Activated CD4-positive, alpha-beta T cell treated with anti-CD3 and anti-CD28 coated beads for 4 hours (primary cell): ENCODE results near the gene RND3.

Experiments used
- DNase-seq, 2 donors: peaks; one replicate each; pipeline ENCODE4 v3.0.0-alpha.2; 2020

RND3 gene

DNA sequence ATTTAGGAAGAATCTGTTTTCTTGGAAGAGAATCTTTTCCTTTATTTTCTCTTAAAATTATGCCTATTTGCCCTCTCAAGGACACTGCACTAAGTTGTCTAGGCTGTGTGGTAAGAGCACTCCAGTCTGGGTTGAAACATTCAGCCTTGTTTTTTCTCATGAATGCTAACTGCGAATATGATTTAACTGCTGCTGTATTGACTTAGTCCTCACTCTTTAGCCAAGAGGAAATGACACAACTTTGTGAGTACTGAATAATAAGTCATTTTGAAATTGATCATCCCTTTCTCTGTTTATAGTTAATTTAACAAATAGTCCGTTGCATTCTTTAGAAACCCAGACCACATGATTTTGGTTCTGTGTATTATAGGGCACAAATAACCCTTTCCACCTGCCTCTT, 4.5 kb upstream of the RND3 start:
- no peak for DNase-seq

DNA sequence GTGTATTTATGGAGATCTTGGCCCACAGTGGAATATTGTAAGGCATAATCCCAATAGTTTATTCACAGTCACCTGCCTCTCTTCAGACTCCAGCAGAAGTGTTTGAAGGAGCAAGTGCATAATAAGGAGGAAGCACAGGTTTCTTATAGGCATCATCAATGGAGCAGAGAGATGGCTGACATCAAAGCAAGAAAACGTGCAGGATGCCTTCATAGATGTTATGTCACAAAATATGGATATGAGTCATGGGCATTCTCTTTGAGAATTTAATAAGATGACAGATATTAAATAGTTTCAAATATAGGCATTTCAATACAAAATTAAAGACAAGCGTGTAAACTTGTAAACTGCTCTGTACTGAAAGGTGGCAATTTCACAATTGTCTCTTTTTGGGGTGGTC, 4.0 kb upstream of the RND3 start:
- no peak for DNase-seq

DNA sequence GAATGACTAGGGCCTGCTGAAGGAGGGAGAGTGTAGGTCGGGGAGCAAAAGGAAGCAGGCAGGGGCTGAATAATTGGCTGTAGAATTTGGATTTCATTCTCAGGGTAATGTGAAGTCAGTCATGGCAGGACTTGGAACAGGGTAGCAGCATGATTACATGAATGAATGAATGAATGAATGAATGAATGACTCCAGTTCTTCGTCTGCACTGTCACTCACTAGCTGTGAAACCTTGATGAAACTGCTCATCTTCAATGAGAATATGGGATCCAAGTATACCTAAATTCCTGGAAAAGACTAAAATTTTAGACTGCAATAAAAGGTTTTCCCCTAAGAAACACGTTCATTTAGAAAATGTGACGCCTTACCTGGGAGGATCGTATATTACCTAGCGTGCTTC, 3.0 kb upstream of the RND3 start:
- no peak for DNase-seq

DNA sequence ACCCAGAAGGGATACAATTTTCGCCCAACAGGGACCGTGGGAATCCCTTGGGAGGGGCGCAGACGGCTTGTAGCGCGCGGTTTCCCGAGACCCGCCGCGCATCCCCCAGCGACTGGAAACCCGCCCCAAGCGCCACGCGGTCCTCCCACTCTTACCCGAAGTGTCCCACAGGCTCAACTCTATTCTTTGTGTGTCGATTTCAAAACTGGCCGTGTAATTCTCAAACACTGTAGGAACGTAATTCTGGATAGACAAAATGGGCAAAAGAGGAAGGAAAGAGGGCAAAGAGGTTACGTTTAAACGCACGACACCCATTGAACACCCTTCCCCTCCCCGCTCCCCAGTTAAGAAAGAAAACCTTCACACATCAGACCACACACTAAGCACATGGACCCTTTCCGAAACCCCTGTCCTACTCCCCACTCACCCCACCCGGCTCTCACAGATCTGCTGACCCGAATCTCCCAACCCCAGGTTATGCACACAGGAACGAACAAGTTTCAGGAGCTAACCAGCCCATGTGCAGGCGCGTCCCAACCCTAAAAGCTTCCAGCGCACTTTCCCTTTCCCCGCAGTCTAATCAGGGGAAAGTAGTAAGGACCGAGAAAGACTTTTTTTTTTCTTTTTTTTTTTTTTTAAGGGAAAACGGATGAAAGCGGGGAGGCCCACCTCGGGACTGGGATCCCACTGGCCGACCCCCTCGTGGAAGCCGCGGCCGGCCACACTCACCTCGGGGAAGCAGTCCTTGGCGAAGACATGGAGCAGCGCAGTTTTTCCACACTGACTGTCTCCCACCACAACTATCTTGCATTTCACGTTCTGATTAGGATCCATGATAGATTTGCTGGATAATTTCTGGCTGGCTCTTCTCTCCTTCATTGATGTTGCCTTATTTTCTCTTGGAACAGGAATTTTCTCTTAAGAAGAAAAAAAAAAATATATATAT, 655 bp downstream of the RND3 start:
- DNase-seq: no peak

DNA sequence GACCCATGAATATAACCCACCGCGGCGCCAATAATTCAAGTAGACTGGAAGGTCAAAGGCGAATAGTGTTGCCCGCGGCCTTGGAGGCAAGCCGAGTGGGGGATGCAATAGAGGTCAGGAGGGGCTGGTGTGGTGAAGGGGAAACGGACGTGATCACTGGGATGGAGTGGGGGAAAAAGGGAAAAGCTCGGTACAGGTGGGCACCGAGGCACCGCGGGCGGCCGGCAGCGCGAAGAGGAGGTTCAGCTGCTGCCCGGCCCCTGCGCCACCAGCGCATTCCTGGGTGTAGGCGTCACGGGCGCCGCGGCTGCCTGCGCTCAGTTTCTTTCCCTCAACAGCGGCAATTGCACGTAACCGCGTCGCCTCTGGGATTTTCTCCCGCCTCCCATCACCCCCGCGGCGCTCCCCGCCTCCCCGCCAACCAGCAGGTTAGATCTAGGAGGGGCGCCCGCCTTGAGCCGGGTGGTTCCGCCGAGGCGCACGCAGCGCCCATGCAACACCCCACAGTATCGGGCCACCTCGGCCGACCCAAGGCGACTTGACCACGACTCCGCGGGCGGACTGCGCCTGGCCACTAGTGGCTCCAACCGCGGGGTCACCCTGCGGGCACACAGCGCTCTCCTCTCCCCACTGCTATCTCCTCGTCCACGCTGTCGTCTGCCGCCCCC, 1.5 kb downstream of the RND3 start:
- DNase-seq: no peak

DNA sequence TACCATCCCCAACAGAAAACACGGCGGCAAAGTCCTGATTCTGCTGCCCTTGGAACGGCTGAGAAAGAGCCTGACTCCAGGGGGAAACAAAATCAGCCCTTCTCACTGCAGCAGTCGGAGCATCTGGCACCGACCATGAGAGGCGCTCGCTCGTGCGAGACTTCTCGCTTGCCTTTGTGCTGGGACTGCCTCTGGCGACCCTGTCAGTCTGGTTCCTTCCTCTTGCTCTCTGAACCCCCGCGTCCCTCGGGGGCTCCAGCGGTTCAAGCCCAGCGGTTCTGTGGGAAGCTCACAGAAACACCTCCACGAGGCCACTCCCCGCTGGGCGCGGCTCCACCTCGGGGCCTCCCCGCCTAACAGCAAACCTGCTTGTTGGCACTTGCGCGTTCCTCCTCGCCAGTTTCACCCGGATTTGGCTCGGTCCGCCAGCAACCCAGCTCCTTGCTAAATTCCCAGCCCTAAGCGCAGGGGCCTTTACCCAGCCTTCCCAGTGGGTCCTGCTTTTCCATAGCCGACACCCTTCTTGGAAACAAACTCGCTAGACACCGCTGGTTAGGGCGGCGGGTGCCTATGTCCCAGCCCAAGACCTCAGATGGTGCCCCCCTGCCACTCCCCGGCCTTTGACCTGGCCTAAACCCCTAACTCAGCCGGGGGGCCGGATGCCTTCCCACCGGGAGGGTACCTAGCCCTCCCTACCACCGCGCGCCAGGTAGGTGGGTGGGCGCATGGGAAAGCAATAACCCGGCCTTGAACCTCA, 2.2 kb downstream of the RND3 start:
- DNase-seq: no peak

DNA sequence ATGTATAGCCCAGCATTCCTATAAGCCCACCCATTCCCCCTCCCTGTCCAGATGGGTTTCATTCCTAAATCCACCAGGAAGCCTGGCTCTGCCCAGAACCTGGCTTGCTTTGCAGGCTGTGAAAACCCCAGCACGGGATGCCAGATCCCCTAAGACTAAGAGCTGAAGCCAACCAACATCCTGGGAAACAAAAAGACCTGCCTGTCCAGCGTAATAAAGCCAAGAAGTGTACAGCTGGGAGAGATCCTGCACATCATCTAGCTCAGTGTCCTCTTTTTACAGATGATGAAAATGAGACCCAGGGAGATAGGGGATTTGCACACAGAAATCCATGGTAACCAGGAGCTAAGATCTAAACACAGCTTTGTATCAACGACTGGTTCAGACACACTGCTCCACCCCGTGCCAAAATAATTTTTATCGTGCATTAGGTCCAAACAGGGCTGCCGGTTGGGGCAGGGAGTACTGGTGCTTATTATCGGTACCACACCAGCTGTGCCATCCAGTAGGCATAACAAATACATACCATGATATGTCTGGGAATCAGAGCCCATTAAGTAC, 2.9 kb downstream of the RND3 start:
- DNase-seq: no peak

DNA sequence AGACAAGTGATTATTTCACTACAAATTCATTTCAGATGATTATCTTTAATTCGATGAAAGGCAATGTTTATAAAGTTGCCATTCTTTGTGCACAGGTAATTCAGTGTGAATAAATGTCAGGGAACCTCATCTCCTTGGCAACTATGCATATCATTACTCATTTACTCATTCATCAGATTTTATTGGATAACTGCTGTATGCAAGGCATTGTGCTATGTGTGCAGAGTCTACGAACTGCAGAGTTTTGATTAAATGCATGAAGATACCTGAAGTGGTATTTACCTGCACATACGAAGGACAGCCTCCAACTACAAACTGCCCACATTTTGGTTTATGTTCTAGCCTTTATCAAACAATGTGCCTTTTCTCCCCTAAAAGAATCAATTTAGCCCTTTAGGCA, 3.5 kb downstream of the RND3 start:
- DNase-seq: no peak

DNA sequence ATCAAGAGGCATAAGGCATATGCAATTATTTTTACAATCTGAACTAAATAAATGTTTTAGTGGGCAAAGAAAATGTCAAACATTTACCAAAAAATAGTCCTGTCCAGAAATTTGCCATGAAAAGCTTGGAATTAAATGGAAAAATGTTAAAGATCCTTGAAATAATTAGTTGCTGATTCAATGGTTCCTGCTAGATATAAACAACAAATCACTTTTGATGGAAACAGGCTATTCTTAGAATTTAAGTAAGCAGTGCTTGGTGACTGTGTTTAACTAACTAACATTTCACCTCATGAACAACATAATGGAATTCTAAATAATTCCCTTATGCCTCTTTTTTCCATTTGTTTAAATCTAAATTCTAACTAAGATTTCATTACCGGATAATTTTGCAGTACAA, 3.9 kb downstream of the RND3 start:
- DNase-seq: no peak

DNA sequence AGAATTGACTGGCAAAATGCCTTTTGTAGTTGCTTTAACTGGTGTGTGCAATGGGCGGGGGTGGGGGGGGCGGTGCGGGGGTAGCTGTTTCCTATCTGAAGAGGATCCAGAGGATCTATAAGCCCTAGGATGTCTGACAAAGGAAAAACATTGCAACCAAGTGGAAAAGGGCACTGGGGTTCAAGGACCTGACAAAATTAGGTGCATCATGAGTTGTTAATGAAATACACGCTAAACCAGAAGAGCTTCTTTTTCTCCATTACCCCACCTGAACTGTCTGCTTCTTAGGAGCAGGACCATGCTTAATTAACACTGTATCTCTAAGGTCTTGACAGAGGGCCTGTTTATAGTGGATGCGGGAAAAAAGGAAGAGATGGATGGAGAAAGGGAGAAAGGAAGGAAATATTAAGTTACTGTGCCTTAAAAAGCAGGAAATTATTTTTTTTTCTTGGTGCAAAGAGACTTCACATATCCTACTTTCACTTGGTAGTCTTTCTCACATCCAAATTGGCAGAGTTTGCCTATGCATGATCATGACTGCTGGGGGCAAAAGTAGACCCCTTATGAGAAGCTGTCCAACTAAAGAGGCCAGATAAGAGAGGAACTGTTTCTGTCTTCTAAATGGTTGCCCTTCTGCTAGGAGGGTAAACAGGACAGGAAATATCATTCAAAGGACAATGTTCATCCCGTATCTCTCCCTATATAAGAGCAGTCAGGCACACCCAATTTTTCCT, 4.6 kb downstream of the RND3 start:
- no peak for DNase-seq

DNA sequence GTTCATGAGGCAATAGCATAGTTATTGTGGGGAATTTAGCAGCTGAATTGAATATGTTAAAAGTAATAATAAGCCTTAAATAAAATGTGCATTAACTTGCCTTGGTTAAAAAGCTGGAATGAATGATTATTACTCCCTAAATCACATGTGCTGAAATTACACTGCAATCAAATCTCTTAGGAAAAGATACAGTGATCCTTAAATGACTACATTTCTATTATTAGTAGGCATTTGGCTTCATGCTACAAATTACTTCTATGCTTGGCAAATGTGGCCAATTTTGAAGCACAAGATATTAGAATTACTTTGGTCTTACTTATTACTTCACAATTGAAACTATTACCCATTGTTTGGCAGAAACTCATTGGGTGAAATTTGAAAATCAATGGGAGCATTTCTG, 5.4 kb downstream of the RND3 start:
- DNase-seq: no peak

DNA sequence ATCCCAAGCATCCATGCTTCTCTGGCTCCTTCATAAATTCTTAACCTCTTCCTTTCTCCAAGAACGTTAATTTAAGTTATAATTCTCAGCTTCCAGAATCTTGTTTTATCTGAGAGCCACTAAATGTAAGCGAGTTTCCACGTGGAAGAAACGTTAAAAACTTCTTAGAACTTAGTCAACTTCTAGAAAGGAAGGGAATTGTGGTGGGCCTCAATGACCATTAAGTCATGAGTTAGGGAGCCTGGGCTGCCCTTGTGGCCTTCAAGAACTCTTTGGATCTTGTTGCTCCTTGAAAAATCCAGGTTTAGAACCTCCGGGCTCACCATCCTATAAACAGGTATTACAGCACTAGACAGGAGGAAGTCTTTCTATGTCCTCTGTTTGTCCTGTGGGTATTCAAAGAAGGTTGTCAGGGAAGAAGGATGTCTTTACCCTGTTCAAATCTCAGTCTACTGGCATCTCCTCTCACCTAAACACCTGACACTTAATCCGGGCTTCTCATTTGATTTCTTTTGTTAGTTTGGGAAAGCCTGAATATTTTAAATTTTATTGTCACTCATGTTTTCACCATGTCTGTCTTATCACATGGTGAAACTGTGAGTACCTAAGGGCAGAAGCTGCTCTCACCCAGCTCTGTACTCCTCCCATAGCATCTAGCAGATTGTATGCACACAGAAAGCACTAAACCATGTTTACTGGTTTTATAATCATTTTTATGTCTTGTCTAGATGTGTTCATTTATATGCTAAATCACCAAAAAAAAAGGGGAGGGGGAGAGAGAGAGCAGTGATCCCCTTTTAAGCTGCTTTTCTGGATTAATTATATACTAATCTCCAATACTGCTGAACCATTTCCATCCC, 6.3 kb downstream of the RND3 start:
- DNase-seq: no peak

DNA sequence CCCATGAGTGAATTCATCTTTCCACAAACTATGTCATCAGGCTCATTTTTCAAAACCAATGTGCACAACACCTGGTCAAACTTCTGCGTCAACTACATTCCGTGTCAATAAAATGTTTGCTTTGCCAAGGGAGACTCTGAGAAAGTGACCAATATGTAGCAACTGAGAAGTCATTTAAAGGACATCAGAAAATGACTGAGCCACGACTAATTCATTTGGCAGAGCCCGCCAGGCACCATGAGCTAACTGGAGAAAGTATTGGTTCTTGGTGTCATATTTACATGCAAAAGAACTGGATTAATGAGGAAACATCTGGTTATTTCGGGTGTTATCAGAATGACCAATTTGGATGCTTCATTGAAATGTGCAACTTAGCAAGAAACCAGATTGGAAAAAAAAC, 7.2 kb downstream of the RND3 start:
- DNase-seq: no peak

DNA sequence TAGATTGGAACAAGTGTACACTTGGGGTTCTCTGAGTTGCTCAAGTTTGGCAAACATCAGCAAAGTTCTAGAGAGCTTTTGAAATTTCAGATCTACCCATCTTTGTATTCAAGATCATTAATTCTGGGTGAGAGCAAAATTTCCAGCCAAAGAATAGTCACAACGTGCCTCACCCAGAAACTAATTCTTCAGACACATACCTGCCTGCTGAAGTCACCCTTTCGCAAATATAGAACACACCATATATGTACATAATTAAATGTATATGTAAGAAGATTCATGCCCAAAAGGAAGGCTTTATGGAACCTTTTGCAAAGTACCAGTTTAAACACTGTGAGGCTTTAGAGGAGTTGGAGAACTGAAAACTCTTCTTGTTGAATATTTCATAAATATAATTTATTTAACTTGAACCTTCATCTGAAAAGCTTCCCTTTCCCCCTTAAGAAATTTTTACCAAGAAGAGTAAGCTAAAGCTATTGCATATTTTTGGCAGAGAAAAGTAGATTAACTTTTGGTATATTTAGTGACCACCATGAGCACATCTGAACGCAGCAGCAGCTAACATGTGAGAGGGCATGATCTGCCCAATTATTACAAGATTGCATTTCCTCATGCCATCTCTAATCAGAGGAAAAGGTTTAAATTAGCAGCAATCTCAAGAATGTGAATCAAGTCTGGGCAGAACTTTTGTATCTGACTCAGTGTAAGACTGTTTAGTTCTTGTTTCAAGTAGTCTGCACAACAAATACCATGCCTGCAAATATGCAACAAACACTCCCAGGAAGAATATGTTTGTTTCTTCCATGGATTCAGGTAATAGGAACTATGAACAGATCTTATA, 8.2 kb downstream of the RND3 start:
- no peak for DNase-seq

DNA sequence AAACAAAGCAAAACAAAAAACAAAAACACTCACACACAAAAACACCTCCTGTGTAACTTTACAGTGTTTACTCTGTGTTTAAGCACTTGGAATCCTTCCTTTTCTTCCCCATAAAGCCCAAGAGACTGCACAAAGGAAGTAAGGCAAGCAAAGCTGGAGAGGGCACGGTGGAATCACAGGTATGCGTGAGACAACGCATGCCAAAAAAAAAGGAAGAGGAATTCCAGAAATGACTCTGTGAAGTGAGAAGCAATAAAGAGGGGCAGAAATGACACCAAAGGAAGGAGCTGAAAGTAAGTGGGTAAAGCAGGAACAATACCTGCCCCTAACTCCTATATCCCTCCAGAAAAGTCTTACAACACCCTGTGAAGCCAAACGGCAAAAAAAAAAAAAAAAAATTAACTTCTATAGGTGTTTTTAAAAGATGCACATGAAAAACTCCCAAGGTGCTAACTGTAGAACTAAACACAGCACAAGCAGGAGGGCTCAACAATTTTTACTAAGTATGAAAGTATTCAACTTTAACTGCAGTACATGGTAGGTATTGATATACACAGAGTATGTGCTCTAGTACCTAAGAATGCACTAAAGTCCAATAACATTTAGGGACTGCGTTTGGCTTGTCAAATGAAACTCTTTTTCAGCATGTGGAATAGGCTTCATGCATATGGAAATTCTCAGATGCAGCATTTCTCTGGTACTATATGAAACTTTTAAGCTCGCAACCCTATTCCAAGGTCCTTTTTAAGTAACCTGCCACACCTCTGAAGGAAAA, 9.1 kb downstream of the RND3 start:
- DNase-seq: no peak

DNA sequence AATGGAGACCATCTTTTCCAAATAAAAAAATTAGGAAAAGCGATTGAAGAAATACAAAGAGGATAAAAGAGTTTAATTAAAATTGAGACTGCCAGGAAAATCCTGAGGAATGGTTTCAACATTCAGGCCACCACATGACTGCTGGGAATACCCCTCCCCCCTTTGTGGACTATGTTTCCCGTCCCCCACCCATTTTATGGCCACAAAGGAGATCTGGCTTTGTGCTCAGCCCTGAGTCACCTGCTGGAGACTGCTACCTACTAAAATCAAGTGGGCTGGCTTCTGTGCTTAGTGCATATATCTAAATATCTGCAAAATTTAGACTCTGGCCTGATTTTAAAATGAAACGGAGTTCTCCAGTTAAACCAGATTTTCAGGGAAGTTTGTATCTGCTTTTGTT, 10.1 kb downstream of the RND3 start:
- no peak for DNase-seq

DNA sequence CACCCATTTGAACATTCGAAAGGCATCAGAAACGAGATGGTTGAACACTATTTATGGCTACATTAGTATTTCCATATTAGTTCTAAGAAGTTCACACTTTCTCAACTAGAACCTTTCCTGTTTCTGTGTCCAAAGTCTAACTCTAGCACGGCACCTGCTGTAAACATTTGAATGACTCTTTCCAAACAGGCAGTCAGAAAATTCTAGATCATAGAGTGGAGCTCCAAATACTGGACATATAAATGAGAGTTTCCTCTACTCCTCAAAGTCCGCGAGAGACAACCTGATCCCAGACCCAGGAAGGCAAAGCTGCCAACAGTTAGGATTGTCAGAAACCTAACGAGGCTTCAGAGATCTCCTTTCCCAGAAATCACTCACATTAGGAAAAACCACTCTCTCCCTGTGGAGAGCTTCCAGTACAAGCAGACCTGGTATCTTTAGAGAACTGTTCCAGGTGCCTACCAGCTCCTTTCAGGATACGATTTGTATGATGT, 10.6 kb downstream of the RND3 start:
- no peak for DNase-seq

DNA sequence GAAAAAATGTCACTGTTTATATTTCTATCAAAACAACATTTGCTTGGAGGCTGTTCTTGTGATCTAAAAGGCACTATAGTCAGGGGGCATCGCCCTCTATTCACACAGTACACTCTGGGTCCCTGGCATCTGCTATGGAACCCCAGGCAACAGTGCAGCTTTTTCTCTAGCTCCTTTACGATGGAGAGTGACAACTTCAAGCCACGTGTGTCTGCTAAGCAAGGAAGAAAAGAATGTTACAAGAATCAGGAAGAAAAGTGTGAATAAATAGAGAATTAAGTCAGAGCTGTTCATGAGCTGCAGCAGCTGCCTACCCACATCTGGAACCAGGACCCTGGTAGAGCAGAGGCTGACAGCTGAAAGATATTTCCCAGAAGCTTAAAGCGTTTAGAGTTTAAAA, 11.2 kb downstream of the RND3 start:
- no peak for DNase-seq

DNA sequence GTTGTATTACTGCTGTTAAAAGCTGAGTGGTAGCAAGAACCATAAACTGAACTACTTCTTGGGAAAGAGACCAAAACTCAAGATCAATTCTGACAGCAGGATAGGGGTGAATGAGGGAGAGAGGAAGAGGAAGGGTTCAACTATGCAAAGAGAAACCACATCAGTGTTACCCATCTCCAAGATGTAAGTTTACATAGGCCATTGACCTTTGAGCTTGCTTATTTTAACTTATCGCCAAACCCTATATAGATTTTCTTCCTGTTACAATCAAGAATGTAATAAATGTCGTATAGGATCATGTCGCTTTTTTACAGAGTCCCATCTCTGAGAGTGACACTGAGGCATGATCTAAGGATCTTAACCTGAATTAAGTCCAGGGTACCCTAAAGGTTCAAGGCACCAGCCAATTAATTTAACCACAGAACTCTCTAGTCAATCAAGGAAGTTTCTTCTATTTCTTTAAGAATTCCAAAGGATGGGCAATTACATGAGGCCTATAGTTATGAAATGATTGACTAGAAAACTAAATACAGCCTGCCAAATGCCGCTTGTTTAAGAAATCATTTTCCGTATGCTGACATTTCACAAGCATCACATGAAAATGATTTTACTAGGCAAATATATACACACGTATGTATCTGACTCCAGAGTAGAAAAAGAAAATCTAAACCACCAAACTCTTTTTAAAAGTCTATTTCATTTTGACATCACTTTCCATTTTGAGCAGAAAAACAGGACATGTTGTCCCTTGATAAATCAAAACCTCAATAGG, 11.8 kb downstream of the RND3 start:
- no peak for DNase-seq
